Measurements from ENCODE around the gene JPH4.
A peak's percentile ranks its signal among the peaks of the same experiment; 100 is the strongest.
"Not testable (repeated sequence)": the region's sequence is repeated elsewhere in the genome, so short reads cannot be mapped to it uniquely, and the experiment has no call there.

The JPH4 gene

DNA sequence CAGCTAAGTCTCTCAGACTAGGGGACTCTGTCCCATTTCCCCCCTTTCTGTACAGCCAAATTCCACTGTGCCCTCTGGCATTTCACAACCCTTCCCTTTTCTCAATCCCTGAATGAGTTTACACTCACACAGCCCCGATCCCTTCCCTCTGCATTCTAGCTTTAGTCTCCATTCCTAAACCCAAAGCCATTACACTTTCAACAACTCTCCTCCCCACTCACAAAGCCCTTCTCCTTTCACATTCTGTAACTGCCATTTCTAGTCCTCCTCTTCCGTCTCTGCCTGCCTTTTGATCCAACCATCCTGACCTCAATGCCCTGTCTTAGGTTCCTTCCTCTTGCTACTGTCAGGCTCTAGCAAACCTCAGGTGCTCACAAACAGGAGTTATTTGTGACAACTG, 30.7 kb downstream of the JPH4 start:
- no peak for DNase-seq (ENCODE audit: low spot score)

- no peak for DNase-seq (ENCODE audit: low spot score)
Observed at GRCh38 chr14:23546450-23547035, 32.0 kb downstream of the JPH4 start.

DNA sequence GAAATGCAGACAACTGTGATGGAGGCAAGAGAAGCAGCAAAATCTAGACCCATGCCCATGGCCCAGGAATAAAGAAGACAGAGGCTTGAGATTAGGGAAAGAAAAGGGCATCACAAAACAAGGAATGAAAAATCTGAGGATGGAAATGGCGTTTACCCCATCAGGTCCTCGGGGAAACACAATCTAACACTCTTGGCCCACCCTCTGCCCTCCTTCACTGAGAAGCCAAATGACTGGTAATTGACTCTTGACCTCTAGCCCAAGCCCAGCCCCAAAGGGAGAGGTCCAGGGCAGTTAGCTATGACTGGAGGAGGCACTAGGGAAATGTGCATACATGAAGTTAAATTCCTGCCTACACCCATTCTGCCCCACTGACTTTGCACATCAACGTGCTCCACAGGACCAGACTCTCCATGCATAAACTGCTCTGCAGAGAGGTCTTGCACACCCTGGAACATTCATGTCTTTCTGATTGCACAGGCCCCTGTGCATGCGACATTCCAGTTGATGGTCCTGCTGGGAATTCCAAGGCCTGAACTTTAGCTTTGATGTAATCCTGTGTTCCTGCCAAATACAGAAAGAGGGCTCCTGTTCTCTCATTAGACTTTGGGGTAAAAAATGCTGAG, 32.7 kb downstream of the JPH4 start:
- DNase-seq (ENCODE audit: low spot score), result no peak

- no peak for DNase-seq (ENCODE audit: low spot score)
Observed at GRCh38 chr14:23544511-23545447, 33.8 kb downstream of the JPH4 start.

- DNase-seq (ENCODE audit: low spot score), result no peak
Observed at GRCh38 chr14:23543403-23543802, 35.2 kb downstream of the JPH4 start.

GRCh38 chr14:23542261-23542660, 36.3 kb downstream of the JPH4 start:
- no peak for DNase-seq (ENCODE audit: low spot score)

DNA sequence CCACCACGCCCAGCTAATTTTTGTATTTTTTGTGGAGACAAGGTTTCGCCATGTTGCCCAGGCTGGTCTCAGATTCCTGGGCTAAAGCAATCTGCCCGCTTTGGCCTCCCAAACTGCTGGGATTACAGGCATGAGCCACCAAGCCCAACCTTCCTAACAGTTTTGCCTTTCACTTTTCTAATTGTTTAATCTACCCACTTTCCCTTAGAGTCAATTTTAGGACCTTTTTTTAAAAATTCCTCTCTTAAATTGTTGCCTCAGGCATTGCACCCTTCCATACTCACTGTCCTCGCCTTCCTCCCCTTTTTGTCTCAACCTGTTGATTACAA, 38.5 kb downstream of the JPH4 start:
- no peak for DNase-seq (ENCODE audit: low spot score)

DNA sequence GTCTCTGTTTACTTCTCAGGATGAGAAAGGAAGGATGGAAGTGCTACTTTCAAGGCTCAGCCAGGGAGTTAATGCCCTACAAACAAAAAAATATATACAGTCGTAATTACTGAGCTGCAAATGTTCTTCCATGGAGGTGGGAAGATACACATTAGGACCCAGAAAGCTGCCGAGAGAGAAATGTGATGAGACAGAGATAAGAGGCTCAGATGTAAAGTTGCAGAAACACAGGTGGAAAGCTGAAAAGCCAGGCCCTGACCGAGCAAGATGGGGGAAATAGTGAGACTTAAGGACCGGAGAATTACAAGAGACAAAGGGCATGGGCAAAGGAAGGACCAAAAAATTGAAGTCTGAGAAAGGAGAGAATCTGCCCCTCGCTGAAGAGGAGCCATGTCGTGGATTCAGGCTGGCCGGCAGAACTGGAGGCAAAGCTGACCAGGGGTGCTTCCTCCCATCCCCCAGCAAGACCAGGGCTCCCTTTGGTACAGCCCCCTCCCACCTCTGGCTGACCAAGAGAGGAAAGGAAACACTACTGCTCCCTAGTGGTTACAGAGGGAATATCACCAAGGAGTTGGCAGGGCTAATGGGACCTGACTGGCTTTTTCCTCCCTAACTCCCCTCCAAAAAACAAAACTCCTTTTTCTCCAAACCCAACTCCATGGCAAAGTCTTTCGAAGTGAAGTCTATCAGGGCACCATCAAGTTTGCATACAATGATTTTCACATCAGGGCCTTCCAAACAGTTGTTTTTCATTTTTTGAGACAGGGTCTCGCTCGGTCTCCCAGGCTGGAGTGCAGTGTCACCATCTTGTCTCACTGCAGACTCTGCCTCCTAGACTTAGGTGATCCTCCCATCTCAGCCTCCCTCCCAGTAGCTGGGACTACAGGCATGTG, 39.1 kb downstream of the JPH4 start:
- peak; percentile 30 for DNase-seq (ENCODE audit: low spot score)

DNA sequence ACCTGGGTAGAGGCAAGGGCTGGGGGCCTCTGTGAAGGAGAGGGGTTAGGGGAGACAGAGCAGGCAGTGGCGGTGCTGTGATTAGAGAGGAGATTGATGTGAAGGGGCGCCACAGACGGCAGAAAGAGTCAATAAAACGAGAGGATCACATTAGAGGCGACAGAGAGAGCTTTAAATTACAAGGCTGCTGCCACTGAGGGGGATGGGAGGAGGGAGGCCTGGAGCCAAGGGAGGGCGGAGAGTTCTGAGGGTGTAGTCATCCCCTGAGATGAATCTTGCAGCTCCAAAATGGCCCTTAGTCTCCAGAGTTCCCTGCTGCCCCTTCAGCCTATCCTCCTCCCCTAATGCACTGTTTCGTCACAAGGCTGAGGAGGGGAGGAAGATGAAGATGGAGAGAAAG, 39.8 kb downstream of the JPH4 start:
- no peak for DNase-seq (ENCODE audit: low spot score)

DNA sequence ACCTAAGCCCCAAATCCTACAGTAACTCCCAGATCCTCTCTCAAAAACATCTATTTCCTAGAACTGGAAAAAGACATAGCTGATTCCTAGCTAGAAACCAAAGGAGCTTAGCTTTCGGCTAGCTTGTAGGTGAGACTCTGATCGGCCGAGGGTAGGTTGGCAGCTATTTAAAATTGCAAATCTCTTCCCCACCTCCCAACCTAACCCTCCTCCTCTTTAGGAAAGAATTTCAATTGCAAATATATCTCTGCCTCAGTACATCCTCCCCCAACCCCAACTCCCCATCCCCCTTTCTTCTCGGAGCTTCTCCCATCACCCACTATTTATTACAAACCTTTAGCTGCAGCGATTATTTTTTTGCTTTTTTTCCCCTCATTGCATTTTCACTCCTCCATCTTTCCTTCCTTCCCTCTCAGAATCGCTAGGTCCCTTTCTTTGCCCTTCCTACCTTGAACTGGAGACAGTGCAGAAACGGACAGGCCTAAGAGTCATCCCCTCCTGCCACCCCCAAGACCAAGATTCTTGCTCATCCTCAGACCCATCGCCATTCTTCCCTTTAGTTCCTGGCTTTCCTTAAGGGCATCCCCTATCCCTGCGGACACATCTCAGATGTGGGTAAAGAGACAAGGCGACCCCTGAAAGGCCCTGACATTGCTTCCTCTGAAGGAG, 40.4 kb downstream of the JPH4 start:
- no peak for DNase-seq (ENCODE audit: low spot score)

DNA sequence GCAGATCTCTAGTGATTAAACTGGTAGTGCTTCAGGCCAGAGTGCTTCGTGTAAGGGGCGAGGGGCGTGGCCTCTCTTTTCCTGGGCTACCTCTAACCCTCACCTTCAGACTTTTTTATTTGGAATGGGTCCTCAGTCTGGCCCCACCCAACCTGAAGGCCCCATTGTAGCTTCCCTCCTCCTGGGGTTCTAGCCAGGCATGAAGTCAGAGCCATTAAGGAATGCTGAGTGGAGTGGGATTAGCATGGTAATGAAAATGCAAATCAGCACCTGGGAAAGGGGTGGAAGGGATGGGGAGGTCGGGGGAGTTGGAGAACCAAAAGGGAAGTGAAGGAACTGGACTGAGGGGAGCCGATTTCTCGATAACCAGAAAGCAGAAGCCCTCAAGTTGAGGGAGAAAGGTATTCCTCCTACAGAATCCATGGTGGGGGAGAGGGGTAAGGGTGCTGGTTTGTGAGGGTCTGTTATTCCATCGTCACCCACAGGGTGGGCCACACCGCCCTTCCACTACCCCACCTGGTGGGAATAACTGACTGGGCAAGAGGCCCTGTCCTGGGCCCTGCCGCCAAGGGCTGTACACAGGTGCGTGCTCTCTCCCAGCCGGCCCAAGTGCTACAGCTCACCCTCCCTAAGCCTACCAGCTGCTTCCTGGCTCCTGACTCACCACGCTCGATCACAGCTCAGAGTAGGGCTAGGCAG, 41.1 kb downstream of the JPH4 start:
- no peak for DNase-seq (ENCODE audit: low spot score)

GRCh38 chr14:23536906-23537305, 41.7 kb downstream of the JPH4 start:
- DNase-seq (ENCODE audit: low spot score), result not testable (repeated sequence)

DNA sequence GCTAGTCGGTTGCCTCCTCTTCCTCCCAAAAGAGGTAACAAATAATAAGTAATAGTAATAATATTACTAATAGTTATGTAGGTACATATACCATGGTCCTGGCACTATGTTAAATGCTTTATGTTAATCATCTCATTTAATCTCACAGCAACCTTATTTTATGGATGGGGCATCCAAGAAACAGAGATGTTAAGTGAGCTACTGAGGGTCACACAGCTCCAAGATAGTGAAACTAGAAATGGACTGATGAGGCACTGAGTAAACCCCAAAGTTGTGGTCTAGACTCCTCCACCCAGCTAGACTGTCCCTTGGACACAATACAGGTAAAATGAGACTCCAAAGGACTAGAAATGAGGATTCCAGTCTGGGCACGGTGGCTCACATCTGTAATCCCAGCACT, 42.1 kb downstream of the JPH4 start:
- no peak for DNase-seq (ENCODE audit: low spot score)

GRCh38 chr14:23535943-23536342, 42.6 kb downstream of the JPH4 start:
- no peak for DNase-seq (ENCODE audit: low spot score)

DNA sequence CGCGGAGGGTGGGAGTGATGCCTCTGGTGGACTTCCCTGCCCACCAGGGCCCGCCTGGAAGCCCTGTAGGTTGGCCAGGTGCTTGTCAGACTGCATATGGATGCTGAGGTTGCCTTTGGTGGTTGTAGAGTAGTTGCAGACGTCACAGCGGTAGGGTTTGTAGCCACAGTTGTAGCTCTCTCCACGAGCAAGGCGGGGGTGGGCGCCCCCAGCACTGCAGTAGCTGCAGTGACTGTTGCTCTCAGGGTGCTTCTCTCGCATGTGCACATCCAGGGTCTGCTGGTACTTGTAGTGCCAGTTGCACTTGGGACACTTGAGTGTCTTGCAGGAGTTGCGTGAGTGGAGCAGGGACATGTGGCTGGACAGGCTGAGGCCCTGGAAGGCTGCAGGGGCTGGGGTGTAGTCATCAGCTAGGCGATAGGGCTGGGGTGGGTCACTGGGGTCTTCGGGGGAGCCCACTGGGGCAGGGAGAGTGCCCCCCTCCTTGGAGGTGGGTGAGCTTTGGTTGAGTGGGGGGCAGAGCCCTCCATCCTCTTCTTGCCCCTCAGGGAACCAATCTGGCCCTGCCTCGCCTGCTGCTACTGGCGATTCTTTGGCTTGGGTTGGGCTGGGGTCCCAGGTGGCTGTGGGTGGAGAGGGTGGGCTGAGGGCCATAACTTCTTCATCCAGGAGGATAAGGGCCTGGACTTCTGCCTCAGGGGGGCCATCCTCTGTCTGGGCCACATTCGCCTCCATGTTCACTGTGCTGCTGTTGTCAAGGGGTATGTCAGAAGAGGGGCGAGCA, 44.7 kb downstream of the JPH4 start:
- no peak for DNase-seq (ENCODE audit: low spot score)

DNA sequence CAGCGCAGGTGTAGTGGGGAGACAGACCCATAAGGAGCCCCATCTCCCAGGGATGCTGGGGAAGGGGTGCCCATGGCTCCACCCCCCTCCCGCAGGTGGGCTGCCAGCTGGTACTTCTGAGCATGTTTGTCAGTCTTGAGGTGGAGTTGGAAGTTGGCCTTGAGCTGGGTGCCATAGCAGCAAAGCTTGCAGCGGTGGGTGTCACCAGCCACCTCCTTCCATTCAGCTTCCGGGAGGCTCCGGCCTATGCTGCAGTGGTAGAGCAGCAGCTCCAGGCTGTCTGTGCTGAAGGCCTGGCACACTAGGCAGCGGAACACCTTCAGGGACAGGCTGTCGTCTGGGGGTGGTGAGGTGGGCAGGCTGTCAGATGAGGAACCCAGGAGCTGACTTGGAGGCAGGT, 45.9 kb downstream of the JPH4 start:
- no peak for DNase-seq (ENCODE audit: low spot score)

DNA sequence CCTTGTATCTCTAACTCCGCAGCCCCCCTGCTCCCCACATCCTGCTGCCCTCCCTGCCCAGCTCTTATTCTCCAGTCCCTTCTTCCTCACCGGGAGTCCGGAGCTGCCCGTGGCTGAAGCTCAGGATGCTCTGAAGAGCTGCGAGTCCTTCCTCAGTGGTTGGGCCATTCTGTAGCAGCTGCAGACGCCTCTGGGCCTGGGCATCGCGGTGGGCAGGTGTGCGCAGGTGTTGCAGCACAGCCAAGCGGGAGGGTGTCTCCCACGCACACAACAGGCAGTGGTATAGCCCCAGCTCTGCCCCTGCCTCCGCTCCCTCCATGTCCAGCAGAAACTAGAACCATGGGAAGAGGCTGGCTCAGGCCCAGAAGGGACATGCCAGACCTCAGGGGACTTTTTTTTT, 47.2 kb downstream of the JPH4 start:
- no peak for DNase-seq (ENCODE audit: low spot score)

GRCh38 chr14:23530375-23531055, 48.1 kb downstream of the JPH4 start:
- no peak for DNase-seq (ENCODE audit: low spot score)

- no peak for DNase-seq (ENCODE audit: low spot score)
Observed at GRCh38 chr14:23529016-23529415, 49.6 kb downstream of the JPH4 start.

DNA sequence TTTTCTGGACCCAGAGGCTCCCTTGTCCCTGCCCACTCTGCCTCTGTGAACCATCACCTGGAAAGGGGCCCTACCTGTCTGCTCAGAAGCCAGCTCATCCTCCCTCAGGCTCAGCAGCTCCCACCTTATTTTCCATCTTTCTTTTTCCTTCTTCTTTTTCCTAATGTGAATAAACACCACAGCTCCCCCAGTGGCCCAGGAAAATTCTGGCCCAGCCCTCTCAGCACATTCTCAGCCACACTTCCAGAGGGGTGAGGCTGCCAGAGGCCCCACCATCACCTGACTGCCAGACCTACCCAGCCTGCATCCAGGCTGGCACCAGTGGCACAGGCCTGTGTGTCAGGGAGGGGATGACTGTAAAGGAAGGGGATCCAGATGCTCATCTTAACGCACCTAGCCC, 50.0 kb downstream of the JPH4 start:
- no peak for DNase-seq (ENCODE audit: low spot score)
